Activated naive CD4-positive, alpha-beta T cell treated with anti-CD3 and anti-CD28 coated beads, Interleukin-2, amount 10 ng/mL, durations not matched to agents 7 days and 5 days (primary cell): Measurements from ENCODE around the gene KREMEN2.
"Not testable (repeated sequence)": the region's sequence is repeated elsewhere in the genome, so short reads cannot be mapped to it uniquely, and the experiment has no call there.

Experiments
- CTCF ChIA-PET: fragments of 350-600 bp; sonication (Branson Sonifier 250); formaldehyde crosslinking; loops from one replicate; lab custom pipeline; 2021; ENCODE audit warnings: antibody characterized with exemption; lab: Charles Lee
- DNase-seq: peaks from one replicate; pipeline ENCODE4 v3.0.0-alpha.2; 2020
- H3K27ac Mint-ChIP-seq: one replicate; pipeline ENCODE4 v1.8.0; 2021; ENCODE audit warnings: mild to moderate bottlenecking, moderate library complexity, mixed read lengths
- H3K27me3 Mint-ChIP-seq: one replicate; pipeline ENCODE4 v1.8.0; 2021; ENCODE audit warnings: mild to moderate bottlenecking, mixed read lengths
- H3K36me3 Mint-ChIP-seq: one replicate; pipeline ENCODE4 v1.8.0; 2021; ENCODE audit warnings: mixed read lengths
- H3K4me1 Mint-ChIP-seq: one replicate; pipeline ENCODE4 v1.8.0; 2021; ENCODE audit warnings: mixed read lengths
- H3K4me3 Mint-ChIP-seq: one replicate; pipeline ENCODE4 v1.8.0; 2021; ENCODE audit warnings: mild to moderate bottlenecking, moderate library complexity, mixed read lengths
- H3K9me3 Mint-ChIP-seq: one replicate; pipeline ENCODE4 v1.8.0; 2021; ENCODE audit warnings: mixed read lengths

Gene KREMEN2, protein sequence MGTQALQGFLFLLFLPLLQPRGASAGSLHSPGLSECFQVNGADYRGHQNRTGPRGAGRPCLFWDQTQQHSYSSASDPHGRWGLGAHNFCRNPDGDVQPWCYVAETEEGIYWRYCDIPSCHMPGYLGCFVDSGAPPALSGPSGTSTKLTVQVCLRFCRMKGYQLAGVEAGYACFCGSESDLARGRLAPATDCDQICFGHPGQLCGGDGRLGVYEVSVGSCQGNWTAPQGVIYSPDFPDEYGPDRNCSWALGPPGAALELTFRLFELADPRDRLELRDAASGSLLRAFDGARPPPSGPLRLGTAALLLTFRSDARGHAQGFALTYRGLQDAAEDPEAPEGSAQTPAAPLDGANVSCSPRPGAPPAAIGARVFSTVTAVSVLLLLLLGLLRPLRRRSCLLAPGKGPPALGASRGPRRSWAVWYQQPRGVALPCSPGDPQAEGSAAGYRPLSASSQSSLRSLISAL

DNA sequence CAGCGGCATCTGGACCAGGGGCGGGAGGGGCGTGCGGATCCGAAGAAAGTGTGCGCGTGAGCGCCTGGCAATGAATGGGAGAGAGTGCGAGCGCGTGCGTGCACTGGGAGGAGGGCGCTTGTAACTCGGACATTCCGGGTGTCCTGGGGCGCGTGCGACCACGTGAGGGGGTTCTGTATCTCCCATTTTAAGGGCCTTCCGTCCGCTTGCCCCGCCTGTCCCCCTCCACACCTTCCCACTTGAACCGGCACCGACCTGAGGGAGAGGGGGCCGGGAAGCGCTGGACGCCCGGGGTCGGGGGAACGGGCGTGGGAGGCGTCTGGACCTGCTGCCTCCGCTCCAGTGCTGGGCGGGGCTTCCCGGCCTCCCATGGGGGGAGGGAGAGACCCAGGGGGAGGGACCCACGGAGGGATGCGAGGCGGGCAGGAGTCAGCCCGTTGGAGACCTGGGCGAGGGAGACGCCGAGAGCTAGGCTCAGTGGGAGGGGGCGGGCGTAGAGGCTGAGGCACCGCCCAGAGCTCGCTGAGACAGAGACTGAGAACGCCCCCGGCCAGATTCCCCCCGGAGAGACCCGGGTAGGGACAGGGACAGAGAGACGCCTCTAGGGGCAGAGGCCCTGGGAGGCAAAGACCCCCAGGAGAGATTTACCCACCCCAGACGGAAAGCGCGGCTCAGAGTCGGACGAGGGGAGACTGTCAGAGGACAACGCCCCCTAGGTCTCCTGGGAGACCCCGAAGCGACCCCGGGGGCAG is at the start of gene KREMEN2:
Gene KREMEN2, plus strand, starts transcription at position 553 of the 752 bp plus-strand sequence. CDS start 246 bp downstream, outside the sequence.
- Mint-ChIP-seq H3K27me3 (peaks cover 100% of the 10 kb centered on the region), H3K27ac (no peak within 1 kb of the TSS)

DNA sequence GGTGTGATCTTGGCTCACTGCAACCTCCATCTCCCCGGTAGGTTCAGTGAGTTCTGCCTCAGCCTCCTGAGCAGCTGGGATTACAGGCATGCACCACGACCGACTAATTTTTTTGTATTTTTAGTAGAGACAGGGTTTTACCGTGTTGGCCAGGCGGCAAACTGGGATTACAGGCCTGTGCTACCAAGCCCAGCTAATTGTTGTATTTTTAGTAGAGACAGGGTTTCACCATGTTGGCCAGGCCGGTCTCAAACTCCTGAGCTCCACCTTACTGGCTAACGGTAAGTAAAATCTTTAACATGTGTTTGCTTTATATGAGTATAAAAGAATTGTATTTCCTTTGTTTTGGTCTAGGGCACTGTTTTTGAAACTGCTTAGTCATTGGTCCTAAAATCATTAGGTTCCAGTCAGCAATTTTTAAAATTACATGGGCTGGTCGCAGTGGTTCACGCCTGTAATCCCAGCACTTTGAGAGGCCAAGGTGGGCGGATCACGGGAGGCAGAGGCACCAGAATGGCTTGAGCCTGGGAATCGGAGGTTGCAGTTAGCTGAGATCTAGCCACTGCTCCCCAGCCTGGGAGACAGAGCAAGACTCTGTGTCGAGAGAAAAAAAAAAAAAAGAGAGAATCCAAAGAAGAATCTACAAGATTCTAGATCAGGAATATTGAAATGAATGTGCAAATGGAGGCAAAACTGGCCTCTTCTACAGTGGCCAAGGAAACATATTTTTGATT is 48.7 kb upstream of the KREMEN2 start:
- no peak overlapping the region for H3K27ac Mint-ChIP-seq
- peaks cover 7% of the 10 kb centered on the region for H3K27me3 Mint-ChIP-seq
- peaks cover 39% of the 10 kb centered on the region for H3K4me1 Mint-ChIP-seq
- DNase-seq = no peak
- no peak overlapping the region for H3K4me3 Mint-ChIP-seq
- peaks cover 22% of the 10 kb centered on the region for H3K36me3 Mint-ChIP-seq
- CTCF ChIA-PET = interaction anchor here (0.9 to 2.1 kb wide), 2 partner anchors 12 to 37 kb away, joined by 3 to 7 read pairs; no protein-coding TSS in a partner anchor
- H3K9me3 Mint-ChIP-seq = no peaks in the 10 kb centered on the region

More for the DNA sequence above, at the start of gene KREMEN2:
- H3K36me3 Mint-ChIP-seq = no peaks in the 10 kb centered on the region
- CTCF ChIA-PET = interaction anchor here (1.1 to 1.8 kb wide), 3 partner anchors 11 to 21 kb away, joined by 3 to 4 read pairs (median 3); no protein-coding TSS in a partner anchor
- peaks cover 32% of the 10 kb centered on the region for H3K4me1 Mint-ChIP-seq
- no peaks in the 10 kb centered on the region for H3K9me3 Mint-ChIP-seq
- peak; percentile 56 for DNase-seq
- H3K4me3 Mint-ChIP-seq = peak within 1 kb of the TSS; percentile 50

DNA sequence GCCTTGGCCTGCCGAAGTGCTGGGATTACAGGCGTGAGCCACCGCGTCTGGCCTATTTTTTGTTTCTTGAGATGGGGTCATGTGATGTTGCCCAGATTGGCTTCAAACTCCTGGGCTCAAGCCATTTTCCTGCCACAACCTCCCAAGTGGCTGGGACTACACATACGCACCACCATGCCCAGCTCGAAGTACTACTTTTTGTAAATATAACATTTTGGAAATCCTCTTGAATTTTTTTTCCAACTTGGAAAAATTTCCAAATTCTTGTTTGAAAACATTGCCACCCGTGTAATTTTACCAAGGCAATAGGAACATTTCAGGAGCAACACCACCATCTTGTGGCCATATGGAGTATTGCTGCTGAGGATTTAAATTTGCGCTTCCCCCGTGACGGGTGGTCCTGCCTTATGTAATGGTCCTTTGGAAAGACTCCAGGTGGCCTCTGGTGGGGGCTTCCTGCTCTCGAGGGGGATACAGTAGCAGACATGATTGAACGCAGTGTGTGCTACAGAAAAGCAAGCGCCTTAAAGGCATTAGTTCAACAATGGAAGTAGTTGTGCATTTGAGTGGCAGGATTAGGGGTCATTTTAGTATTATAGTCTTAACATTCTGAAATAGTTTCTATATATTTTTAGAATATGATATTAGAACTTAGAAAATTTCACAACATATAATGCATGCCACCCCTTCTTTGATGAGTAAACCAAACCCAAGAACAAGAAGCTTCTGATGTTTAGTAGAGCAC is 44.4 kb upstream of the KREMEN2 start:
- no peak overlapping the region for H3K4me3 Mint-ChIP-seq
- peak; percentile 70 for DNase-seq
- peaks cover 13% of the 10 kb centered on the region for H3K4me1 Mint-ChIP-seq
- CTCF ChIA-PET = interaction anchor here (0.6 to 6.0 kb wide), 16 partner anchors 8 to 658 kb away, joined by 3 to 31 read pairs (median 4); no protein-coding TSS in a partner anchor
- H3K9me3 Mint-ChIP-seq = no peaks in the 10 kb centered on the region
- peak overlapping the region; percentile 58 for H3K27ac Mint-ChIP-seq
- H3K36me3 Mint-ChIP-seq = peaks cover 20% of the 10 kb centered on the region
- H3K27me3 Mint-ChIP-seq = no peaks in the 10 kb centered on the region

DNA sequence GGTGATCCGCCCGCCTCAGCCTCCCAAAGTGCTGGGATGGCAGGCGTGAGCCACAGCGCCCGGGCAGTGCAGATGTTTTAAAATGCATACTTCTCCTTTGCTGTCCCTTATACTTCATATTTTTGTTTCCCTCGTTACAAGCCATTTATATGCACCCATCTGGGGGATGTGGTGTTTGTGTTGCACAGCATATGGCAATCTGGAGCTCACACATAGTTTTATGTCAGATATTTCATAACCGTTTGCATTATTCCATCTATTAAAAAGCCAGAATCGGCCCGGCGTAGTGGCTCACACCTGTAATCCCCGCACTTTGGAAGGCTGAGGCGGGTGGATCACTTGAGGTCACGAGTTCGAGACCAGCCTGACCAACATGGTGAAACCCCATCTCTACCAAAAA is 40.6 kb upstream of the KREMEN2 start:
- Mint-ChIP-seq H3K27ac (no peak overlapping the region), H3K27me3 (no peaks in the 10 kb centered on the region), H3K4me3 (no peak overlapping the region), H3K36me3 (peaks cover 15% of the 10 kb centered on the region), H3K9me3 (no peaks in the 10 kb centered on the region), H3K4me1 (peaks cover 19% of the 10 kb centered on the region)
- DNase-seq = no peak
- CTCF ChIA-PET = interaction anchor here (0.9 to 1.5 kb wide), 2 partner anchors 20 to 84 kb away, joined by 3 read pairs; no protein-coding TSS in a partner anchor

DNA sequence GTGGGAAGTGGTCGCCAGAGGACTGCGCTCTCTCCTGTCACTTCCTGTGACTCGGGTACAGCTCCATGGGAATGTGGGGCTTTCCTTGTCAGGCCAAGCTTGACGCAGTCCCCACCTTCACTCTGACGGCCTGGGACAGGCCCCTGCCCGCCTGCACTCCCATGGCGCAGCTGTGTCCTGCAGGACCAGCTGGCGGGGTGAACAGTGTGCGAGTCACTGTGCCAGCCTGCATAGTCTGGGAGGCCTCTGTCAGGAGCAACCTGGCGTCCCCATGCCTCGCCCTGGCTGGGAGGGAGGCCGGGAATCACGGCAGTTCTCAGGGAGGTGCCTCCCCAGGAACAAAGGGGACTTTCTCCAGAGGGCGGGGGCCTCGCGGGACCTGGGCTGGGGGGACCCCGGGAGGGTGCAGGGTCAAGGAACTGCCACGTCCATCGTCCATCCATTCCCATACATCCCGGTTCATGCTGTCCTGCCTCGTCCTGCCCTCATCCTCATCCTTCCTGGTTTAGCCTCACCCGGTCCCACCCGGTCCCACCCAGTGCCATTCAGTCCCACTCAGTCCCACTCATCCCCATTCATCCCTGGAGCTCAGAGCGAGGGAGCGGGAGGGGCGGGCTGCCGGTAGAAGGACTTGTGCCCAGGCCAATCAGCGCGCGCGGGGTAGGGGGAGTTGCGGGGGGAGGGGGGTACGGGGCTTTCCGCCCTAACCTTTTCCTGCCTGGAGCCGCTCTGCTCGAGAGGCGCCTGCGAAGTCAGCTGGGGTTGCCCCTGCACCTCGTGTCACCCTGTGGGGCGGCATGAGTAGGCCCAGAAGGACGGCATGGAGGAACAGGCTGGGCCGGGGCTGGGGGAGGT is 38.9 kb upstream of the KREMEN2 start:
- CTCF ChIA-PET = interaction anchor here (1.0 kb wide), 1 partner anchor 52 kb away, joined by 5 read pairs; no protein-coding TSS in a partner anchor
- no peak overlapping the region for H3K4me3 Mint-ChIP-seq
- no peak for DNase-seq
- H3K9me3 Mint-ChIP-seq = no peaks in the 10 kb centered on the region
- H3K27ac Mint-ChIP-seq = no peak overlapping the region
- H3K36me3 Mint-ChIP-seq = peaks cover 9% of the 10 kb centered on the region
- H3K27me3 Mint-ChIP-seq = no peaks in the 10 kb centered on the region
- H3K4me1 Mint-ChIP-seq = peaks cover 12% of the 10 kb centered on the region

DNA sequence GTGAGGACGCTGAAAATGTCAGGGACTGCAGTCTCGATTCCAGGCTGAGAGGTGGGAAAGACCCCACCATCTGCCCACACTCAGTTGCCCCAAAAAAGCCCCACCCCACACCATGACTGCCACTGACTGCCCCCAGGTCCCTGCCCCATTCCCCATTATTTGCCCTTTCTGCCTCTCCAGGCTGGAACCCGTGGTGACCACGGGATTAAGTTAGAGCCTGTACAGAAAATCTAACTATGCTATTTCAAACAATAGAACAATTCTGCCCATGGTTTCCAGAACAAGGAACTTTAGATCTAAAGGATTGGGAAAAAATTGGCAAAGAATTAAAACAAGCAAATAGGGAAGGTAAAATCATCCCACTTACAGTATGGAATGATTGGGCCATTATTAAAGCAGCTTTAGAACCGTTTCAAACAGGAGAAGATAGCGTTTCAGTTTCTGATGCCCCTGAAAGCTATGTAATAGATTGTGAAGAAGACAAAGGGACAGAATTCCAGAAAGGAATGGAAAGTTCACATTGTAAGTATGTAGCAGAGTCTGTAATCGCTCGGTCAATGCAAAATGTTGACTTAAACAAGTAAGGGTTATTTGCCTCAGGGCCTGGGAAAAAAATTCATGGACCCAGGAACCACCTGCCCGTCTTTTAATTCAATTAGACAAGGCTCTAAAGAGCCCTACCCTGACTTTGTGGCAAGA is 38.0 kb upstream of the KREMEN2 start:
- H3K36me3 Mint-ChIP-seq = peaks cover 10% of the 10 kb centered on the region
- H3K27ac Mint-ChIP-seq = no peak overlapping the region
- CTCF ChIA-PET = interaction anchor here (1.0 to 1.5 kb wide), 9 partner anchors 10 to 86 kb away, joined by 4 to 10 read pairs (median 7); partner anchors contain the start of gene FLYWCH2
- no peak for DNase-seq
- H3K4me1 Mint-ChIP-seq = peaks cover 12% of the 10 kb centered on the region
- no peaks in the 10 kb centered on the region for H3K9me3 Mint-ChIP-seq
- H3K27me3 Mint-ChIP-seq = no peaks in the 10 kb centered on the region
- H3K4me3 Mint-ChIP-seq = no peak overlapping the region

DNA sequence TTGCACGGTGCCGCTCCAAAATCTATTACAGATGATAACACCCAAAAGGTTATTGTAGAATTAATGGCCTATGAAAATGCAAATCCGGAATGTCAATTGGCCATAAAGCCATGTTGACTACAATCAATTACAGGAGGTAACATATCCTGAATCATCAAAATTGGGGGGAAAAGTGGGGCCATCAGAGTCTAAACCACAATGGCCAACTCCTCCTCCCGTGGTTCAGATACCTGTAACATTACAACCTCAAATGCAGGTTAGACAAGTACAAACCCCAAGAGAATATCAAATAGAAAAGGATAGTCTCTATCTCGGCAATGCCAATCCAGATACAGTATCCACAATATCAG is 37.5 kb upstream of the KREMEN2 start:
- H3K27me3 Mint-ChIP-seq = no peaks in the 10 kb centered on the region
- H3K36me3 Mint-ChIP-seq = peaks cover 10% of the 10 kb centered on the region
- DNase-seq = no peak
- no peak overlapping the region for H3K4me3 Mint-ChIP-seq
- CTCF ChIA-PET = interaction anchor here (0.9 to 1.5 kb wide), 16 partner anchors 11 to 103 kb away, joined by 3 to 10 read pairs (median 6); partner anchors contain the start of genes FLYWCH1 and FLYWCH2
- peak overlapping the region; percentile 8 for H3K27ac Mint-ChIP-seq
- H3K9me3 Mint-ChIP-seq = no peaks in the 10 kb centered on the region
- peaks cover 12% of the 10 kb centered on the region for H3K4me1 Mint-ChIP-seq

DNA sequence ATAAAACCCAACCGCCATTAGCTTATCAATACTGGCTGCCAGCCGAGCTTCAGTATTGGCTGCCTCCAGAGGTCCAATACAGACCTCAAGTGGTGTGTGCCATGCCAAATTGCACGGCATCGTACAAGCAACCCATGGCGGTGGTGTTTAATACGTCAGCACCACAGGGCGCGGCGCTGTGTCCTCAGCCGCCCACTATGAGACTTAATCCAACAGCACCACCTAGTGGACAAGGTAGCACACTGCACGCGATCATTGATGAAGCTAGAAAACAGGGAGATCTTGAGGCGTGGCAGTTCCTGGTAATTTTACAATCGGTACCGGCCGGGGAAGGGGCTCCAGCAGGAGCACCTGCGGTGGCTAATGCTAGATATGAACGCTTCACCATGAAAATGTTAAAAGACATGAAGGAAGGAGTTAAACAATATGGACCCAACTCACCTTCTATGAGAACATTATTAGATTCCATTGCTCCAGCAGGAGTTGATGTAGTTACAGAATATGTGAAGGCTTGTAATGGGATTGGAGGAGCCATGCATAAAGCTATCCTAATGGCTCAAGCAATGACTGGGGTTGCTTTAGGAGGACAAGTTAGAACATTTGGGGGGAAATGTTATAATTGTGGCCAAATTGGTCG is 36.9 kb upstream of the KREMEN2 start:
- peaks cover 12% of the 10 kb centered on the region for H3K4me1 Mint-ChIP-seq
- no peaks in the 10 kb centered on the region for H3K9me3 Mint-ChIP-seq
- no peaks in the 10 kb centered on the region for H3K27me3 Mint-ChIP-seq
- CTCF ChIA-PET = interaction anchor here (0.5 to 1.5 kb wide), 21 partner anchors 8 to 104 kb away, joined by 3 to 10 read pairs (median 5); partner anchors contain the start of genes FLYWCH1 and FLYWCH2
- peak overlapping the region; percentile 8 for H3K27ac Mint-ChIP-seq
- peak; percentile 93 for DNase-seq
- H3K4me3 Mint-ChIP-seq = no peak overlapping the region
- H3K36me3 Mint-ChIP-seq = peaks cover 6% of the 10 kb centered on the region

DNA sequence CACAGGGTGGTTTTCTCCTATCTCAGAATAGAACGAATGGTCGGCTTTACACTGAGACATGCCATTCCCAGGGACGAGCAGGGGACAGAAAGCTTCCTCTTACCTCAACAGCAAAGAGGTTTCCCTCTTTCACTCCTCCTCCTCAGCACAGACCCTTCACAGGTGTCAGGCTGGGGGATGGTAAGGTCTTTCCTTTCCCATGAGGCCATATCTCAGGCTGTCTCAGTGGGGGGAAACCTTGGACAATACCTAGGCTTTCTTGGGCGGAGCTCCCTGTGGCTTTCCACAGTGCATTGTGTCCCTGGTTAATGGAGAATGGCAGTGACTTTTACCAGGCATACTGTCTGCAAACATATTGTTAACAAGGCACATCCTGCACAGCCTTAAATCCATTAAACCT is 35.9 kb upstream of the KREMEN2 start:
- H3K4me1 Mint-ChIP-seq = peaks cover 12% of the 10 kb centered on the region
- CTCF ChIA-PET = not testable (repeated sequence)

DNA sequence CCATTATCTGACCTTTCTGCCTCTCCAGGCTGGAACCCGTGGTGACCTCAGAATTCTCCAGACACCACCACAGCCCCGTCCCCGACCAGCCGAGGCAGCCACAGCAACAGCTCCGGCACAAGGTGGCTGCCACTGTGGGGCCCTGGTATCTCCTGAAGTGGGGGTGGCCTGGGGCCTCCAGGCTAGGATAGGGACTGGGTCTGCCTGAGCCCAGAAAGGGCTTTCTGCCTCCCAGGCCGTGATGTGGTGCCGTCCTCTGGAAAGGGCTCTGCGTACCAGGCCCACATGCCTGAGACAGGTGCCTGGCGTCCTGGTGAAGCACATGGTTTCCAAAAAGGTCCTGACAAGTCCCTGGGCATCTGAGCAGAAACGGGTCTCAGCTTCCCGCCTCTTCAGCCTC is 35.3 kb upstream of the KREMEN2 start:
- H3K27ac Mint-ChIP-seq = no peak overlapping the region
- no peaks in the 10 kb centered on the region for H3K27me3 Mint-ChIP-seq
- H3K36me3 Mint-ChIP-seq = peaks cover 4% of the 10 kb centered on the region
- CTCF ChIA-PET = no interaction called here
- no peak overlapping the region for H3K4me3 Mint-ChIP-seq
- DNase-seq = no peak
- H3K9me3 Mint-ChIP-seq = no peaks in the 10 kb centered on the region
- peaks cover 12% of the 10 kb centered on the region for H3K4me1 Mint-ChIP-seq

More for the DNA sequence above, 35.9 kb upstream of the KREMEN2 start:
- H3K9me3 Mint-ChIP-seq, H3K4me3 Mint-ChIP-seq, H3K27me3 Mint-ChIP-seq, H3K27ac Mint-ChIP-seq, DNase-seq, H3K36me3 Mint-ChIP-seq: not testable (repeated sequence)

DNA sequence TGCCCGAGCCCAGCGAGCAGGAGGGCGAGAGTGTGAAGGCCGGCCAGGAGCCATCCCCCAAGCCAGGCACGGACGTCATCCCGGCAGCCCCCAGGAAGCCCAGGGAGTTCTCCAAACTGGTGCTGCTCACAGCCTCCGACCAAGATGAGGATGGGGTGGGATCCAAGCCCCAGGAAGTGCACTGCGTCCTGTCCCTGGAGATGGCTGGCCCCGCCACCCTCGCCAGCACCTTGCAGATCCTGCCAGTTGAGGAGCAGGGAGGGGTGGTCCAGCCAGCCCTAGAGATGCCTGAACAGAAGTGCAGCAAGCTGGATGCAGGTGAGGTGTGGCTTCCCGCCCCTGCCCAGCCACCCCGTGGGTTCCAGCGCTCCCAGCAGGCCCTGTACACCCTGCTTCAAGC is 34.4 kb upstream of the KREMEN2 start:
- Mint-ChIP-seq H3K27ac (no peak overlapping the region), H3K27me3 (no peaks in the 10 kb centered on the region), H3K4me1 (peaks cover 14% of the 10 kb centered on the region), H3K4me3 (no peak overlapping the region), H3K36me3 (peaks cover 6% of the 10 kb centered on the region), H3K9me3 (no peaks in the 10 kb centered on the region)
- CTCF ChIA-PET = no interaction called here
- DNase-seq = no peak
